Measurements from ENCODE around the gene IL31. TPM values are rescaled to one million over a fixed set of nuclear protein-coding genes. Genes with fewer than 3 reads are reported as not detected.

Gene IL31
- not detected for total RNA-seq
- polyA plus RNA-seq = not detected

- TF ChIP-seq YY1 (IDR thresholded peaks at IDR 0.05) (no peak), HNF4A (conservative IDR thresholded peaks at IDR 0.05) (no peak), NR2F2 (IDR thresholded peaks at IDR 0.05) (no peak), CTCF (IDR thresholded peaks at IDR 0.05; ENCODE audit: low read depth, low read length, missing input control) (no peak), SP1 (IDR thresholded peaks at IDR 0.05) (no peak), ATF3 (IDR thresholded peaks at IDR 0.05) (no peak), JUND (IDR thresholded peaks at IDR 0.05) (no peak), ZBTB33 (IDR thresholded peaks at IDR 0.05) (no peak), FOXA1 (IDR thresholded peaks at IDR 0.05) (no peak), TAF1 (conservative IDR thresholded peaks at IDR 0.05) (no peak), EGR1 (IDR thresholded peaks at IDR 0.05; ENCODE audit: low read depth in 2 of 2) (no peak), RAD21 (IDR thresholded peaks at IDR 0.05) (no peak), REST (IDR thresholded peaks at IDR 0.05) (no peak), HNF4G (IDR thresholded peaks at IDR 0.05) (no peak), GABPA (IDR thresholded peaks at IDR 0.05 in 1 of 2, conservative IDR thresholded peaks at IDR 0.05 in 1 of 2) (no peak)
- Histone ChIP-seq H3K9me3 (ENCODE audit: control insufficient read depth in 4 of 4, low read length in 3 of 4) (no peaks in the 10 kb centered on the region), H3K36me3 (ENCODE audit: control insufficient read depth in 4 of 4, insufficient read depth in 3 of 4, low read depth in 1 of 4, low read length in 3 of 4) (no peaks in the 10 kb centered on the region), H3K27me3 (ENCODE audit: control insufficient read depth in 4 of 4, insufficient read depth in 4 of 4, low read length in 3 of 4) (no peaks in the 10 kb centered on the region), H3K4me1 (ENCODE audit: control insufficient read depth in 4 of 4, insufficient read depth in 4 of 4, low read length in 3 of 4) (peaks cover 0 to 9% (median 8%) of the 10 kb centered on the region in 4 donors), H3K27ac (ENCODE audit: low read depth in 1 of 2, low read length in 2 of 2) (no peak within 1 kb of the TSS), H3K4me3 (ENCODE audit: low read depth in 1 of 3, low read length in 3 of 3) (no peak within 1 kb of the TSS), H3K9ac (ENCODE audit: low read depth in 1 of 2, low read length in 2 of 2) (no peak within 1 kb of the TSS)
- 93% methylated on average over 17 of the region's 17 CpGs for WGBS
- no peak for DNase-seq (ENCODE audit: low spot score)
These were observed at the start of gene IL31 for GRCh38 chr12:122174155-122174845. IL31 (minus strand) TSS chr12:122174221; CDS start chr12:122174172, 49 bp downstream.

- no peaks in the 10 kb centered on the region for H3K4me1 ChIP-seq (ENCODE audit: control insufficient read depth in 4 of 4, insufficient read depth in 4 of 4, low read length in 3 of 4)
- no peak overlapping the region for H3K4me3 ChIP-seq (ENCODE audit: low read depth in 1 of 3, low read length in 3 of 3)
- H3K9ac ChIP-seq (ENCODE audit: low read depth in 1 of 2, low read length in 2 of 2) = no peak overlapping the region
- no peaks in the 10 kb centered on the region for H3K9me3 ChIP-seq (ENCODE audit: control insufficient read depth in 4 of 4, low read length in 3 of 4)
- H3K27ac ChIP-seq (ENCODE audit: low read depth in 1 of 2, low read length in 2 of 2) = no peak overlapping the region
- WGBS = 94% methylated on average over 1 of the region's 1 CpG
- DNase-seq (ENCODE audit: low spot score) = no peak
- H3K36me3 ChIP-seq (ENCODE audit: control insufficient read depth in 4 of 4, insufficient read depth in 3 of 4, low read depth in 1 of 4, low read length in 3 of 4) = peaks cover 14 to 82% (median 65%) of the 10 kb centered on the region in 4 donors
- H3K27me3 ChIP-seq (ENCODE audit: control insufficient read depth in 4 of 4, insufficient read depth in 4 of 4, low read length in 3 of 4) = no peaks in the 10 kb centered on the region
- no peak for TF ChIP-seq EGR1 (IDR thresholded peaks at IDR 0.05; ENCODE audit: low read depth in 2 of 2)
- TF ChIP-seq FOXA1 (IDR thresholded peaks at IDR 0.05) = no peak
- no peak for TF ChIP-seq HNF4G (IDR thresholded peaks at IDR 0.05)
- no peak for TF ChIP-seq CTCF (IDR thresholded peaks at IDR 0.05; ENCODE audit: low read depth, low read length, missing input control)
- no peak for TF ChIP-seq RXRA (IDR thresholded peaks at IDR 0.05)
- no peak for TF ChIP-seq GABPA (IDR thresholded peaks at IDR 0.05 in 1 of 2, conservative IDR thresholded peaks at IDR 0.05 in 1 of 2)
- no peak for TF ChIP-seq FOXA2 (IDR thresholded peaks at IDR 0.05)
- TF ChIP-seq MAX (IDR thresholded peaks at IDR 0.05) = no peak
- no peak for TF ChIP-seq RAD21 (IDR thresholded peaks at IDR 0.05)
- TF ChIP-seq SP1 (IDR thresholded peaks at IDR 0.05) = no peak
- no peak for TF ChIP-seq ATF3 (IDR thresholded peaks at IDR 0.05)
- TF ChIP-seq YY1 (IDR thresholded peaks at IDR 0.05) = no peak
These were observed 42.4 kb upstream of the IL31 start for GRCh38 chr12:122216445-122216844.

All from liver (tissue), 9 donors.